SU-DHL-6 (cell line): Measurements from ENCODE around the gene TCP11.

Experiments
- H2AFZ ChIP-seq: fragments of 200-600 bp; sonication (generic); 2 replicates; pipeline ENCODE4 v1.6.1; 2014; ENCODE audit warnings: low read depth, mild to moderate bottlenecking, moderate library complexity, mixed read lengths, antibody characterized with exemption, low read length; ENCODE audit not compliant: severe bottlenecking
- H3F3A ChIP-seq: fragments of 200-600 bp; shearing (Covaris generic); 2 replicates; pipeline ENCODE4 v1.6.0; 2016; ENCODE audit warnings: antibody characterized with exemption, mild to moderate bottlenecking; ENCODE audit not compliant: insufficient read depth
- H3K27ac ChIP-seq: fragments of 200-600 bp; sonication (generic); 2 replicates; pipeline ENCODE4 v1.5.1; 2016; ENCODE audit warnings: low read depth, mild to moderate bottlenecking, low read length, moderate library complexity, mixed read lengths
- H3K27me3 ChIP-seq: fragments of 200-600 bp; sonication (generic), shearing (Covaris generic); 2 replicates; pipeline ENCODE4 v1.6.0; 2014; ENCODE audit warnings: mild to moderate bottlenecking, low read length
- H3K36me3 ChIP-seq: fragments of 200-600 bp; sonication (generic); 2 replicates; pipeline ENCODE4 v1.6.1; 2014; ENCODE audit warnings: mild to moderate bottlenecking, low read length, mixed read lengths
- H3K4me2 ChIP-seq: fragments of 300-600, 200-600 bp; shearing (Covaris generic), sonication (generic); 2 replicates; pipeline ENCODE4 v1.6.0; 2014; ENCODE audit warnings: low read length, low read depth, mild to moderate bottlenecking; ENCODE audit not compliant: poor library complexity, severe bottlenecking
- H3K4me3 ChIP-seq: fragments of 200-600 bp; sonication (generic); 2 replicates; pipeline ENCODE4 v1.5.1; 2014; ENCODE audit warnings: antibody characterized with exemption, low read length, mild to moderate bottlenecking, mixed read lengths; ENCODE audit not compliant: insufficient read depth, poor library complexity, severe bottlenecking
- H3K79me2 ChIP-seq: fragments of 200-600 bp; sonication (generic); 2 replicates; pipeline ENCODE4 v1.6.1; 2014; ENCODE audit warnings: mild to moderate bottlenecking, low read length, moderate library complexity; ENCODE audit not compliant: insufficient read depth
- H3K9ac ChIP-seq: fragments of 200-600 bp; sonication (generic); 2 replicates; pipeline ENCODE4 v1.7.0; 2014; ENCODE audit warnings: mild to moderate bottlenecking, low read length
- H3K9me2 ChIP-seq: fragments of 200-600 bp; sonication (generic); replicated peaks from 2 replicates; pipeline ENCODE4 v1.6.1; 2014; ENCODE audit warnings: low read length; ENCODE audit not compliant: insufficient read depth
- H3K9me3 ChIP-seq: fragments of 200-600 bp; sonication (generic); 2 replicates; pipeline ENCODE4 v1.6.1; 2014; ENCODE audit warnings: low read length, mixed read lengths; ENCODE audit not compliant: insufficient read depth
- H4K20me1 ChIP-seq: fragments of 200-600 bp; sonication (generic); 2 replicates; pipeline ENCODE4 v1.6.1; 2014; ENCODE audit warnings: low read depth, mild to moderate bottlenecking, antibody characterized with exemption, low read length, moderate library complexity, mixed read lengths
- CTCF ChIP-seq: fragments of 200-600 bp; sonication (generic); IDR thresholded peaks from one replicate; pipeline ENCODE4 v1.5.1; 2017; ENCODE audit warnings: antibody characterized with exemption, mild to moderate bottlenecking, low read length, moderate library complexity; ENCODE audit not compliant: insufficient read depth, poor library complexity, severe bottlenecking
- EZH2phosphoT487 ChIP-seq: fragments of 200-600 bp; sonication (generic), shearing (Covaris generic); conservative IDR thresholded peaks from 2 replicates; pipeline ENCODE4 v1.6.1; 2018; ENCODE audit warnings: mild to moderate bottlenecking, antibody characterized with exemption, low read length, moderate library complexity, mixed read lengths

The TCP11 gene

DNA sequence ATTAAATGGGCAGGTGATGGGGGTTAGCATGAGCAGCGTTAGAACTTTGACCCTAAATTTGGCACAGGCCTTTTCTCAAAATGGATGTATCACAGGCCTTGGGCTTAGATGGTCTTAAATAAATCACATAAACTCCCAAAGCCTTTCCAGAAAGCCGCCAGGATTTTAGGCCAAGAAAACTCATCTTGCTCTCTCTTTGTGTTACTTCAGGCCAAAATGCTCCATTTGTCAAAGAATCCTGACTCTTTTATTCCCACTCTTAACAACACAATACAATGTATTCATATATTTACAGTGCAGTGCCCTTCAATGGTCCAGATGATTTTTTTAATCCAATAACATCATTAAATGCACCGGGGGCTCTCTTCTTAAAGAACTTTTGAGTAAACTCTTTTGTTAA, 5.9 kb upstream of the TCP11 start:
- no peaks in the 10 kb centered on the region for H3K79me2 ChIP-seq
- no peaks in the 10 kb centered on the region for H3F3A ChIP-seq
- no peak overlapping the region for H3K27ac ChIP-seq
- H3K9ac ChIP-seq: no peak overlapping the region
- no peaks in the 10 kb centered on the region for H3K9me2 ChIP-seq
- TF ChIP-seq CTCF (no peak), EZH2phosphoT487 (no peak)
- no peaks in the 10 kb centered on the region for H4K20me1 ChIP-seq
- no peaks in the 10 kb centered on the region for H3K9me3 ChIP-seq
- no peak overlapping the region for H2AFZ ChIP-seq
- H3K36me3 ChIP-seq: no peaks in the 10 kb centered on the region
- H3K4me2 ChIP-seq: no peak overlapping the region
- no peaks in the 10 kb centered on the region for H3K27me3 ChIP-seq
- H3K4me3 ChIP-seq: no peak overlapping the region

GRCh38 chr6:35146453-35146852, 5.3 kb upstream of the TCP11 start:
- no peaks in the 10 kb centered on the region for H4K20me1 ChIP-seq
- no peak overlapping the region for H2AFZ ChIP-seq

DNA sequence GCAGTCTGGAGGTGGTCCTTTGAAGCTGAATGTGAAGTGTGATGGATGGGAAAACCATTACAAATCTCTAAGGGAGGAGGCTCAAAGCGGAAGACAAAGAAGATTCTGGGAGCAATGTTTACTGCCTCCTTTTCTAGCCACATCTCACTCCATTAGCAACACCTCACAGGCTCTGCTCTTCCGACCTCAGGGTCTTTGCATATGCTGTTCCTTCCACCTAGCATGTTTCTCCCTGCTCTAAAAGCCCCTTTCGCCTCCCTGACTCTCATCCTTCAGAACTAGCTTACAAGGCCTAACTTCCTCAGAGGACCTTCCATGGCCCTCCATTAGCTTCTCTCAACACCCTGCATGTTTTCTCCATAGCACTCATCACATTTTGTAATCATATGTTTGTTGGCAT, 4.6 kb upstream of the TCP11 start:
- Histone ChIP-seq H3K4me3 (no peak overlapping the region), H3K27me3 (no peaks in the 10 kb centered on the region), H3K79me2 (no peaks in the 10 kb centered on the region), H2AFZ (no peak overlapping the region), H3K9me3 (no peaks in the 10 kb centered on the region), H3K27ac (no peak overlapping the region), H3K36me3 (no peaks in the 10 kb centered on the region), H3K9ac (no peak overlapping the region), H3K4me2 (no peak overlapping the region), H3F3A (no peaks in the 10 kb centered on the region), H3K9me2 (no peaks in the 10 kb centered on the region), H4K20me1 (no peaks in the 10 kb centered on the region)
- TF ChIP-seq CTCF (no peak), EZH2phosphoT487 (no peak)

More at GRCh38 chr6:35146453-35146852, 5.3 kb upstream of the TCP11 start:
- H3K27ac ChIP-seq: no peak overlapping the region
- TF ChIP-seq EZH2phosphoT487: no peak
- TF ChIP-seq CTCF: peak; percentile 81
- no peaks in the 10 kb centered on the region for H3K36me3 ChIP-seq
- H3K9me2 ChIP-seq: no peaks in the 10 kb centered on the region
- no peaks in the 10 kb centered on the region for H3K9me3 ChIP-seq
- no peaks in the 10 kb centered on the region for H3F3A ChIP-seq
- no peak overlapping the region for H3K4me2 ChIP-seq
- no peaks in the 10 kb centered on the region for H3K79me2 ChIP-seq
- no peaks in the 10 kb centered on the region for H3K27me3 ChIP-seq
- no peak overlapping the region for H3K4me3 ChIP-seq
- no peak overlapping the region for H3K9ac ChIP-seq
